Osteoblast (primary cell): ENCODE data around the gene IL1RAPL1. TPM values are rescaled to one million over a fixed set of nuclear protein-coding genes. Genes with fewer than 3 reads are reported as not detected.

Experiments
- DNase-seq: peaks from one replicate; pipeline ENCODE4 v3.0.0; 2011; ENCODE audit warnings: low spot score, mixed read lengths; ENCODE audit not compliant: insufficient read length; ENCODE audit errors: missing footprints
- H2AFZ ChIP-seq: 2 replicates; pipeline ENCODE4 v1.6.0; 2011; ENCODE audit warnings: mild to moderate bottlenecking, low read length
- H3K27ac ChIP-seq: 2 replicates; pipeline ENCODE4 v1.5.1; 2011; ENCODE audit warnings: mild to moderate bottlenecking, low read depth, low read length, moderate library complexity
- H3K27me3 ChIP-seq: 2 replicates; pipeline ENCODE4 v1.6.0; 2012; ENCODE audit warnings: mild to moderate bottlenecking, control low read depth, inconsistent platforms, low read length, moderate library complexity; ENCODE audit not compliant: insufficient read depth
- H3K36me3 ChIP-seq: 2 replicates; pipeline ENCODE4 v1.5.1; 2011; ENCODE audit warnings: mild to moderate bottlenecking, low read length, control low read depth, moderate library complexity; ENCODE audit not compliant: insufficient read depth
- H3K4me1 ChIP-seq: 2 replicates; pipeline ENCODE4 v1.5.1; 2011; ENCODE audit warnings: mild to moderate bottlenecking, low read length, control low read depth, moderate library complexity; ENCODE audit not compliant: insufficient read depth
- H3K4me2 ChIP-seq: 2 replicates; pipeline ENCODE4 v1.6.0; 2011; ENCODE audit warnings: mild to moderate bottlenecking, low read length; ENCODE audit not compliant: insufficient read depth
- H3K4me3 ChIP-seq: fragments of 200-600 bp; sonication (generic); 3 replicates; pipeline ENCODE4 v1.5.1; 2012; ENCODE audit warnings: mild to moderate bottlenecking, low read length, inconsistent platforms; ENCODE audit not compliant: insufficient read depth
- H3K79me2 ChIP-seq: 2 replicates; pipeline ENCODE4 v1.6.0; 2012; ENCODE audit warnings: mild to moderate bottlenecking, low read length, control low read depth, inconsistent platforms; ENCODE audit not compliant: insufficient read depth
- H3K9me3 ChIP-seq: 2 replicates; pipeline ENCODE4 v1.5.1; 2011; ENCODE audit warnings: low read depth, low read length, control low read depth
- H4K20me1 ChIP-seq: 2 replicates; pipeline ENCODE4 v1.6.0; 2012; ENCODE audit warnings: mild to moderate bottlenecking, low read length, control low read depth; ENCODE audit not compliant: insufficient read depth
- CTCF ChIP-seq: IDR thresholded peaks from 2 replicates; pipeline ENCODE4 v1.5.1; 2011; ENCODE audit warnings: mild to moderate bottlenecking, low read depth, low read length, moderate library complexity; ENCODE audit errors: extremely low read depth
- total RNA-seq: library from RNA; depleted of rRNA; stranded (reverse); fragments of >200 nt; gene quantifications from 2 replicates; pipeline ENCODE4 v1.2.3, GENCODE V29; 2012

The IL1RAPL1 gene
- total RNA-seq, 1 donor = under 0.01 TPM

GRCh38 chrX:28946846-28947245, 359.6 kb downstream of the IL1RAPL1 start:
- DNase-seq = no peak
- no peak for TF ChIP-seq CTCF
- Histone ChIP-seq H3K79me2 (no peaks in the 10 kb centered on the region), H3K36me3 (no peaks in the 10 kb centered on the region), H3K4me2 (no peak overlapping the region), H3K4me3 (no peak overlapping the region), H2AFZ (no peak overlapping the region), H3K27me3 (no peaks in the 10 kb centered on the region), H4K20me1 (no peaks in the 10 kb centered on the region), H3K4me1 (no peaks in the 10 kb centered on the region), H3K9me3 (no peaks in the 10 kb centered on the region), H3K27ac (no peak overlapping the region)

- no peak overlapping the region for H3K4me3 ChIP-seq
- no peaks in the 10 kb centered on the region for H3K79me2 ChIP-seq
- H3K4me1 ChIP-seq = no peaks in the 10 kb centered on the region
- H3K36me3 ChIP-seq = no peaks in the 10 kb centered on the region
- H3K4me2 ChIP-seq = no peak overlapping the region
- no peak for TF ChIP-seq CTCF
- H3K9me3 ChIP-seq = peaks cover 2% of the 10 kb centered on the region
- H4K20me1 ChIP-seq = no peaks in the 10 kb centered on the region
- H3K27me3 ChIP-seq = no peaks in the 10 kb centered on the region
- H3K27ac ChIP-seq = no peak overlapping the region
- DNase-seq = no peak
- H2AFZ ChIP-seq = no peak overlapping the region
Measured at GRCh38 chrX:28960063-28960462, 372.8 kb downstream of the IL1RAPL1 start.

GRCh38 chrX:28966331-28966730, 379.1 kb downstream of the IL1RAPL1 start:
- Histone ChIP-seq H4K20me1 (no peaks in the 10 kb centered on the region), H3K9me3 (no peaks in the 10 kb centered on the region), H3K4me3 (no peak overlapping the region), H3K27me3 (no peaks in the 10 kb centered on the region), H2AFZ (no peak overlapping the region), H3K36me3 (no peaks in the 10 kb centered on the region), H3K27ac (no peak overlapping the region), H3K4me1 (no peaks in the 10 kb centered on the region), H3K4me2 (no peak overlapping the region), H3K79me2 (no peaks in the 10 kb centered on the region)
- no peak for TF ChIP-seq CTCF
- DNase-seq = no peak

- H3K9me3 ChIP-seq = no peaks in the 10 kb centered on the region
- H3K27ac ChIP-seq = no peak overlapping the region
- no peak for DNase-seq
- TF ChIP-seq CTCF = no peak
- no peak overlapping the region for H2AFZ ChIP-seq
- no peak overlapping the region for H3K4me3 ChIP-seq
- no peaks in the 10 kb centered on the region for H3K79me2 ChIP-seq
- no peaks in the 10 kb centered on the region for H3K36me3 ChIP-seq
- H3K4me1 ChIP-seq = no peaks in the 10 kb centered on the region
- H4K20me1 ChIP-seq = no peaks in the 10 kb centered on the region
- H3K4me2 ChIP-seq = no peak overlapping the region
- H3K27me3 ChIP-seq = no peaks in the 10 kb centered on the region
Measured at GRCh38 chrX:28969126-28969525, 381.9 kb downstream of the IL1RAPL1 start.
